Measurements from ENCODE around the gene DBR1. TPM values are rescaled to one million over a fixed set of nuclear protein-coding genes. Genes with fewer than 3 reads are reported as not detected.

The DBR1 gene
- total RNA-seq, 2 experiments from 2014 or later, result 20.0 to 22.3 TPM

GRCh38 chr3:138136201-138136600, 38.5 kb downstream of the DBR1 start:
- no peak for DNase-seq

GRCh38 chr3:138135833-138136194, 38.9 kb downstream of the DBR1 start:
- Mint-ChIP-seq H3K36me3 (ENCODE audit: low read depth) (no peaks in the 10 kb centered on the region), H3K27ac (no peak overlapping the region), H3K27me3 (ENCODE audit: low read depth) (peaks cover 10% of the 10 kb centered on the region), H3K4me1 (ENCODE audit: low read depth) (no peaks in the 10 kb centered on the region), H3K4me3 (no peak overlapping the region), H3K9me3 (no peaks in the 10 kb centered on the region)
- intact Hi-C loops (cut with micrococcal nuclease), result no loop called here
- DNase-seq, result no peak
- CTCF ChIA-PET, result no interaction called here

More at GRCh38 chr3:138136201-138136600, 38.5 kb downstream of the DBR1 start:
- H3K4me3 Mint-ChIP-seq, result no peak overlapping the region
- no peaks in the 10 kb centered on the region for H3K36me3 Mint-ChIP-seq (ENCODE audit: low read depth)
- no peak overlapping the region for H3K27ac Mint-ChIP-seq
- intact Hi-C loops (cut with micrococcal nuclease), result no loop called here
- no peaks in the 10 kb centered on the region for H3K4me1 Mint-ChIP-seq (ENCODE audit: low read depth)
- no peaks in the 10 kb centered on the region for H3K9me3 Mint-ChIP-seq
- H3K27me3 Mint-ChIP-seq (ENCODE audit: low read depth), result peaks cover 10% of the 10 kb centered on the region
- CTCF ChIA-PET, result no interaction called here

GRCh38 chr3:138135146-138135832, 39.4 kb downstream of the DBR1 start:
- Mint-ChIP-seq H3K4me1 (ENCODE audit: low read depth) (no peaks in the 10 kb centered on the region), H3K36me3 (ENCODE audit: low read depth) (no peaks in the 10 kb centered on the region), H3K27me3 (ENCODE audit: low read depth) (peaks cover 8% of the 10 kb centered on the region), H3K9me3 (no peaks in the 10 kb centered on the region), H3K4me3 (no peak overlapping the region), H3K27ac (no peak overlapping the region)
- intact Hi-C loops (cut with micrococcal nuclease), result no loop called here
- no peak for DNase-seq
- CTCF ChIA-PET, result no interaction called here

- H3K9me3 Mint-ChIP-seq, result no peaks in the 10 kb centered on the region
- CTCF ChIA-PET, result interaction anchor here (0.6 to 2.1 kb wide), 2 partner anchors 13 to 74 kb away, joined by 3 to 6 read pairs; no protein-coding TSS in a partner anchor
- H3K4me3 Mint-ChIP-seq, result no peak within 1 kb of the TSS
- H3K4me1 Mint-ChIP-seq (ENCODE audit: low read depth), result no peaks in the 10 kb centered on the region
- intact Hi-C loops (cut with micrococcal nuclease), result no loop called here
- no peaks in the 10 kb centered on the region for H3K36me3 Mint-ChIP-seq (ENCODE audit: low read depth)
- no peak within 1 kb of the TSS for H3K27ac Mint-ChIP-seq
- peaks cover 8% of the 10 kb centered on the region for H3K27me3 Mint-ChIP-seq (ENCODE audit: low read depth)
- DNase-seq, result no peak
Measured at GRCh38 chr3:138132239-138132638, 42.5 kb downstream of the DBR1 start, which contains the start of gene A4GNT. Gene A4GNT (minus strand): TSS chr3:138132390. CDS start chr3:138131256, 1,134 bp downstream.

- Mint-ChIP-seq H3K36me3 (ENCODE audit: low read depth) (no peaks in the 10 kb centered on the region), H3K9me3 (peaks cover 3% of the 10 kb centered on the region), H3K27me3 (ENCODE audit: low read depth) (peaks cover 3% of the 10 kb centered on the region), H3K27ac (no peak overlapping the region), H3K4me1 (ENCODE audit: low read depth) (no peaks in the 10 kb centered on the region), H3K4me3 (no peak overlapping the region)
- CTCF ChIA-PET, result interaction anchor here (0.6 kb wide), 1 partner anchor 348 kb away, joined by 3 read pairs; no protein-coding TSS in a partner anchor
- intact Hi-C loops (cut with micrococcal nuclease), result no loop called here
- no peak for DNase-seq
Measured at GRCh38 chr3:138127636-138128365, 46.9 kb downstream of the DBR1 start.

GRCh38 chr3:138125548-138126221, 49.0 kb downstream of the DBR1 start:
- CTCF ChIA-PET, result interaction anchor here (1.0 kb wide), 1 partner anchor 55 kb away, joined by 3 read pairs; no protein-coding TSS in a partner anchor
- intact Hi-C loops (cut with micrococcal nuclease), result no loop called here
- Mint-ChIP-seq H3K4me1 (ENCODE audit: low read depth) (no peaks in the 10 kb centered on the region), H3K36me3 (ENCODE audit: low read depth) (no peaks in the 10 kb centered on the region), H3K9me3 (peaks cover 3% of the 10 kb centered on the region), H3K27me3 (ENCODE audit: low read depth) (peaks cover 6% of the 10 kb centered on the region), H3K4me3 (no peak overlapping the region), H3K27ac (no peak overlapping the region)
- DNase-seq, result no peak

GRCh38 chr3:138124706-138125355, 49.9 kb downstream of the DBR1 start:
- Mint-ChIP-seq H3K4me3 (no peak overlapping the region), H3K27ac (no peak overlapping the region), H3K4me1 (ENCODE audit: low read depth) (no peaks in the 10 kb centered on the region), H3K27me3 (ENCODE audit: low read depth) (peaks cover 6% of the 10 kb centered on the region), H3K36me3 (ENCODE audit: low read depth) (no peaks in the 10 kb centered on the region), H3K9me3 (peaks cover 3% of the 10 kb centered on the region)
- intact Hi-C loops (cut with micrococcal nuclease), result no loop called here
- no peak for DNase-seq
- CTCF ChIA-PET, result interaction anchor here (1.0 kb wide), 1 partner anchor 55 kb away, joined by 3 read pairs; no protein-coding TSS in a partner anchor

GRCh38 chr3:138124188-138124587, 50.5 kb downstream of the DBR1 start:
- peaks cover 6% of the 10 kb centered on the region for H3K27me3 Mint-ChIP-seq (ENCODE audit: low read depth)
- no peak for DNase-seq
- no peaks in the 10 kb centered on the region for H3K36me3 Mint-ChIP-seq (ENCODE audit: low read depth)
- H3K9me3 Mint-ChIP-seq, result peaks cover 3% of the 10 kb centered on the region
- CTCF ChIA-PET, result interaction anchor here (0.6 kb wide), 2 partner anchors 27 to 1208 kb away, joined by 3 read pairs; no protein-coding TSS in a partner anchor
- no peak overlapping the region for H3K4me3 Mint-ChIP-seq
- intact Hi-C loops (cut with micrococcal nuclease), result no loop called here
- no peaks in the 10 kb centered on the region for H3K4me1 Mint-ChIP-seq (ENCODE audit: low read depth)
- H3K27ac Mint-ChIP-seq, result no peak overlapping the region

- no peak for DNase-seq
- Mint-ChIP-seq H3K9me3 (peaks cover 3% of the 10 kb centered on the region), H3K27me3 (ENCODE audit: low read depth) (peaks cover 26% of the 10 kb centered on the region), H3K36me3 (ENCODE audit: low read depth) (no peaks in the 10 kb centered on the region), H3K4me1 (ENCODE audit: low read depth) (peaks cover 5% of the 10 kb centered on the region), H3K27ac (no peak overlapping the region), H3K4me3 (no peak overlapping the region)
- CTCF ChIA-PET, result interaction anchor here (0.7 to 6.2 kb wide), 9 partner anchors 12 to 211 kb away, joined by 3 to 153 read pairs (median 4); partner anchors contain the start of gene A4GNT
- intact Hi-C loops (cut with micrococcal nuclease), result loop anchor here (1.0 to 5.0 kb wide), 3 partner anchors 51 to 1012 kb away; partner anchors contain the start of gene ESYT3
Measured at GRCh38 chr3:138119423-138119766, 55.3 kb downstream of the DBR1 start.

GRCh38 chr3:138118612-138119422, 55.9 kb downstream of the DBR1 start:
- no peak overlapping the region for H3K4me3 Mint-ChIP-seq
- peaks cover 32% of the 10 kb centered on the region for H3K27me3 Mint-ChIP-seq (ENCODE audit: low read depth)
- H3K36me3 Mint-ChIP-seq (ENCODE audit: low read depth), result no peaks in the 10 kb centered on the region
- H3K27ac Mint-ChIP-seq, result no peak overlapping the region
- peaks cover 5% of the 10 kb centered on the region for H3K4me1 Mint-ChIP-seq (ENCODE audit: low read depth)
- DNase-seq, result peak; percentile 76
- CTCF ChIA-PET, result interaction anchor here (0.8 to 6.2 kb wide), 19 partner anchors 10 to 212 kb away, joined by 3 to 153 read pairs (median 5); partner anchors contain the start of gene A4GNT
- intact Hi-C loops (cut with micrococcal nuclease), result loop anchor here (1.0 to 5.0 kb wide), 3 partner anchors 51 to 1012 kb away; partner anchors contain the start of gene ESYT3
- peaks cover 3% of the 10 kb centered on the region for H3K9me3 Mint-ChIP-seq
